Measurements from ENCODE around the gene ELK4.

DNA sequence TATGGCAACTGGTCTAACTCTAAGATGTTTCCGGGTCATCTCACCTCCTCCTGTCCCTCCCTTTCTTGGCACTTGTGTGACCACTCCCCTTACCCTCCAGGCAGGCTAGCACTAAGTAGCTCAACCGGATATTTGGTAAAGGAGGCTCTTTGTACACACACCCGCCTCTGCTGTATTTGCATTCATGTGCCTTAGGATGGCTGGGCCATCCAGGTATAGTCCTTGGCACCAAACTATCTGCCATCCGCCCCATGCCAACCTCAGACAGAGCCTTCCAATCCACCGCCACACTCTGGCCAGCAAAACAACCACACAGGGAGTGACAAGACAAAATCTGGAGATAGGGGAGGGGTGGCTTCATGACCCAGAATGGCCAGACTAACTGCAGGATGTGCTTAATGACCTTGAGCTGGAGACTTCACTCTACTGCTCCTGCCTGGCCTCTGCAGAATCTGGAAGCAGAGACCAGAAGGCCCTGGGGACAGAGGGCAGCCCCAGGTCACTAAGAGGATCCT is 67.8 kb downstream of the ELK4 start:
- TF ChIP-seq, protein P1, sequence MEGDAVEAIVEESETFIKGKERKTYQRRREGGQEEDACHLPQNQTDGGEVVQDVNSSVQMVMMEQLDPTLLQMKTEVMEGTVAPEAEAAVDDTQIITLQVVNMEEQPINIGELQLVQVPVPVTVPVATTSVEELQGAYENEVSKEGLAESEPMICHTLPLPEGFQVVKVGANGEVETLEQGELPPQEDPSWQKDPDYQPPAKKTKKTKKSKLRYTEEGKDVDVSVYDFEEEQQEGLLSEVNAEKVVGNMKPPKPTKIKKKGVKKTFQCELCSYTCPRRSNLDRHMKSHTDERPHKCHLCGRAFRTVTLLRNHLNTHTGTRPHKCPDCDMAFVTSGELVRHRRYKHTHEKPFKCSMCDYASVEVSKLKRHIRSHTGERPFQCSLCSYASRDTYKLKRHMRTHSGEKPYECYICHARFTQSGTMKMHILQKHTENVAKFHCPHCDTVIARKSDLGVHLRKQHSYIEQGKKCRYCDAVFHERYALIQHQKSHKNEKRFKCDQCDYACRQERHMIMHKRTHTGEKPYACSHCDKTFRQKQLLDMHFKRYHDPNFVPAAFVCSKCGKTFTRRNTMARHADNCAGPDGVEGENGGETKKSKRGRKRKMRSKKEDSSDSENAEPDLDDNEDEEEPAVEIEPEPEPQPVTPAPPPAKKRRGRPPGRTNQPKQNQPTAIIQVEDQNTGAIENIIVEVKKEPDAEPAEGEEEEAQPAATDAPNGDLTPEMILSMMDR (conservative IDR thresholded peaks at IDR 0.05 in 1 of 2, IDR thresholded peaks at IDR 0.05 in 1 of 2; ENCODE audit: low read depth in 1 of 2, low read length in 2 of 2): no peak
- no peak for TF ChIP-seq EZH2 (IDR thresholded peaks at IDR 0.05; ENCODE audit: low read length, missing control alignments)
